ENCODE results near the gene TMED6. TPM values are rescaled to one million over a fixed set of nuclear protein-coding genes. Genes with fewer than 3 reads are reported as not detected.

The TMED6 gene
- not detected for total RNA-seq

DNA sequence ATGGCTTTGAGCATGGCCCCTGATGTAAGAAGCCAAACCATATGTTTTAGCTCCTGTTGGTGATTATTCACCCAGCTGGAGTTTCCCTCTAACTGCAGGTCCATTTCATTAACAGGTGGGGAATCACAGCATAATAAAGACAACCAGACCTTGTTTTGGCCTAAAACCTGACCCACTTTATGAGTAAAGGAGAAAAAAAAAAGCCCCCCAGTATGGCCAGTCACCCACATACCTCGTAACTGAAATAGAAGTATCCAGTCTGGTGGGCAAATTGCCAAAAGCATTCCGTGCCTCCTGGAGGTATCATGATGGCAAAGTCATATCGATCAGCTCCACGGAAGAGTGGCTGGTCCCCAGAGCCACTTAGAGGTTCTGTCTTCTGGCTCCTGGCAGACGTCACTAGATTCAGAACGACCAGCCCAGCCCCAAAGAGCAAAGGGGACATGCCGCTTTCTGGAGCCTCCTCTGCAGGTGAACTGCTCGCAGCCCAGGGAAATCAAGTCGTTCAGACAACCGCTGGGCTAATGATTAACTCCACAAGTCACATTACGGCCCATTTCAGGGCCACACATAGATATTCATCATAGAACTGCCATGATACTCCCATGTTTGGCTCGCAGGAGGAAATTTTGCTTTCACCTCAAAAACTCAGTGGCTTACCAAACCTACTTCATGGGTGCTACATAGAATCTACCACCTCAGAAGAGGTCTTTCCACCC, at the start of gene TMED6:
TMED6 (minus strand) TSS at position 478 of the 719 bp plus-strand sequence; CDS start at position 445, 33 bp downstream.

DNA sequence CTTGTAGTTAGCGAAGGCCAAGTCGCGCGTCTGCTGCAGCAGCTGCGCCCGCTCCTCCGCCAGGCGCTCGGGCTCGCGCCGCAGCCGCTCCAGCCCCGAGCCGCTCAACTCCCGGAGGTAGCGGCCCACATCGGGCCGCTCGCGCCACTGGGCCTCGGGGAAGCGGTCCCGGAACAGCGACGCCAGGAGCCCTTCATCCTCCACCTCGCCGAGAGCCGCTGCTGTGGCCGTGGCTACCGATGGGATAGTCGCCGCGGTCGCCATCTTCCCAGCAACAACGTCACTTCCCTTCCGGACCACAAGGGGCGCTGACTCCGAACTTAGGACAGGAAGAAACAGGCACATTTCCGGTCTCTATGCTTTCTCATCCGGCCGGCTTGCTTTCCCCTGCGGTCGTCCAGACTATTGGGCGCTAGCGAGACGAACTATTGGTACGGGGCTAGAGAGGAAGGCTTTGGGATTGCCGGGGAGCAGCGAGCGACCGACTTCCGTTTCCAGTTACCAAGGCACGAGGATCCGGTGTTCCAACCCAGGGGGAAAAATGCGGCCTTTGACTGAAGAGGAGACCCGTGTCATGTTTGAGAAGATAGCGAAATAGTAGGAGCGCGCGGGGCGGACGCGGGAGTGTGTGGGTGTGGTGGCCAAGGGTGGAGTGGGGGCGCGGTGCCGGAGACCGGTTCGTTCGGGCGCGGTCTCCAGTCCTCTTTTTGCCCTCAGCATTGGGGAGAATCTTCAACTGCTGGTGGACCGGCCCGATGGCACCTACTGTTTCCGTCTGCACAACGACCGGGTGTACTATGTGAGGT, 12.1 kb downstream of the TMED6 start, which contains the start of the genes COG8 and NIP7:
COG8 (minus strand) TSS at position 276 of the 806 bp plus-strand sequence; CDS start at position 264, 12 bp downstream.
NIP7 (plus strand) TSS at position 484 of the 806 bp plus-strand sequence; CDS start at position 542, 58 bp downstream.

DNA sequence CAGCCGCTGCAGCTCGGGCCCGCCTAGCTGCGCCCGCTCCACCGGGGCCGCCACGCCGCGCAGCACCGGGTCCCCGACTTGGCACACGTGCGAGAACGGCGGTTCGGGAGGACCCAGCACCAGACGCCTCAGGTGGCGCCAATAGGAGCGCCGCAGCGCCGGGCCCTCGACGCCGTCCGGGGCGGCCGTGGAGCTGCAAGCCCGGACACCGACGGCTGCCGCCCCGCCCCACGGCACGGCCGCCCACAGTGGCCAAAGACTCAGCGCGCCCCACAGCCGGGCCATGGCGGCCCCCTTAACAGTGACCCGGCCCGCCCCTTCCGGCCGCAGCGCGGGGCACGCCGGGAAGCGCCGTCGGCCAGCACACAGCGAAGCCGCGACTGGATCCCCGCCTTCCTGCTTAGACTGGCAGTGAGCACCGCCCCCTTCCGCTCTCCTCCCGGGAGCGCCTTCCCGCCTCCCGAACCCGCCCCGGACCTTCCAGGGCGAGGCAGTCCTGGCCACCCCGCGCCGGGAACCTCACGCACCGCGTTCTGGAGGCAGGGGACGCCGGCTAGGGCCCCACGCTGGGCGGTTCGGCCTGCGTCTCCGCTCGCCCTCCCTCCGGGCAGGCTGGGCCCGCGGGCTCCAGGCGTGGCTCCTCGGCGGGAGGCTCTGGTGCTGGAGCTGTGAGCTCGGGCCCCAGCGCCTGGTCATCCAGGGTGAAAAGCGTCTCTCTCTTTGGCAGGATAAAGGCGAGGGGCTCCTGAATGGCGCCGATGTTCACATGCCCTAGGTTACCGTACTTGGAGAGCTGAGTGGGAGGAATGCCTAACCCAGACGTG, 21.1 kb downstream of the TMED6 start, which contains the start of gene PDF:
PDF (minus strand) TSS at position 303 of the 824 bp plus-strand sequence; CDS start at position 285, 18 bp downstream.

DNA sequence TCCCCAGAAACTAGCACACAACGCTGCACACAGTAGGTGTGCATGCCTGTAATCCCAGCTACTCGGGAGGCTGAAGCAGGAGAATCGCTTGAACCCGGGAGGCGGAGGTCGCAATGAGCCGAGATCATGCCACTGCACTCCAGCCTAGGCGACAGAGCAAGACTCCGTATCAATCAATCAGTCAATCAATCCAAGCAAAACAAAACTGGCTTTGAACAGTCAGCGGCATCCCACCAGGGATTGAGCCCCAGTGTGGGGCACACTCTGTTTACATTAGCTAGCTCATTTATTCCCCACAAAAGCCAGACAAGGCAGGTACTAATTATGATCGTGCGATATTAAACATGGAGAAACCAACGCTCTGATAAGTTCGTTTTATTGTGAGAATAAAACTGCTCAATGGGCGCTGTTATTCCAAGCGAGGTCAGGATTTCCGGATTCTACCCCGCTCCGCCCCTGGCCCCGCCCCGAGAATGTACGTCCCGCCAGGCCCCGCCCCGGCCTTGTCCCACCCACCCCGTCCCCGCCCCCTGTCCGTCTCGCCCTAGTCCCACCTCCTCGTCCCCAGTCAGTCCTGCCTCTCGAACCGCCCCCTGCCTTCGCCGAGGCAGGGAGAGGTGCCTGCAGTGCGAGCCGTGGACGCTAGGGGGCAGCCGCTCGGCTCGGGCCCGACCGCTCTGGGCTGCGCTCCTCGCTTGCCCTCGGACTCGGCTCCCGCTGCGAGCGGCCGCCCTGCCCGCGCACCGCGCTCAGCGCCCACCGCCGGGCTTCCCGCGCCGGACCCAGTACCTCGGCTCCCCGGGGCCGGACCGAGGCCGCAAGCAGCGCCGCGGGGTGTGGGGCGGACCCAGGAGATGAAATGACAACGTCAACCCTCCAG, 40.7 kb downstream of the TMED6 start, which contains the start of gene VPS4A:
VPS4A (plus strand) TSS at position 698 of the 880 bp plus-strand sequence; CDS start at position 860, 162 bp downstream.

Other genes with a start within 250 kb of the TMED6 start
- gene HAS3, start 246.1 kb downstream of the TMED6 start, total RNA-seq = 4.1 TPM
- 93.7 TPM for gene CHTF8, start 219.2 kb downstream of the TMED6 start, total RNA-seq
- 27.8 TPM for gene UTP4, start 219.1 kb downstream of the TMED6 start, total RNA-seq
- gene SNTB2, start 164.6 kb downstream of the TMED6 start, total RNA-seq = 60.4 TPM
- gene VPS4A, start 40.4 kb downstream of the TMED6 start, total RNA-seq = 27.5 TPM
- 18.0 TPM for gene PDF, start 21.2 kb downstream of the TMED6 start, total RNA-seq
- gene COG8, start 12.2 kb downstream of the TMED6 start, total RNA-seq = 65.3 TPM
- 13.0 TPM for gene NIP7, start 12.0 kb downstream of the TMED6 start, total RNA-seq
- gene TERF2, start 34.2 kb upstream of the TMED6 start, total RNA-seq = 35.1 TPM
- 43.5 TPM for gene CYB5B, start 72.8 kb upstream of the TMED6 start, total RNA-seq
- 79.0 TPM for gene NFAT5, start 214.2 kb upstream of the TMED6 start, total RNA-seq

All from camera-type eye (tissue), 1 donor.